Measurements from ENCODE around the gene IL17RD. TPM values are rescaled to one million over a fixed set of nuclear protein-coding genes. Genes with fewer than 3 reads are reported as not detected.

The IL17RD gene
- total and polyA plus RNA-seq, 11 donors, result 1.4 to 11.3 (median 5.4) TPM

DNA sequence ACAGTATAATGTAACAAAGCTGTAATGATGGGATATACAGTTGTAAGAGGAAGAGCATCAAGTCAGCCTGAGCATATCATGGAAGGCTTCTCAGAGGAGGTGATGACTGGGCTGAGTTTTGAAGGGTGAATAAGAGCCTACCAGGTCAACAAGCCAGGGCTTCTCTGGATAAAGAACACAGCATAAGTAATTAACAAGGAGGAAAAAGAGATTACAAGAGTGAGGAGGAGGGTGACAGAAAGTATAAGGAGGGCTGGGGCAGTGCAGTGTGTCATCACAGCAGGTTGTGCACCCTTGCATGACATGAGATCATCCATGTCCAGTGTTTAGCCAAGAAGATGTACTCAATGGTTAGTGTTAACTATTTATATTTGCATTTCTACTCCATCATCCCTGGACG, 121.6 kb downstream of the IL17RD start:
- H3K4me1 ChIP-seq, result peaks cover 0 to 44% (median 9%) of the 10 kb centered on the region in 12 donors
- 0 to 33% (median 1%) methylated on average over 1 of the region's 1 CpG for WGBS, 4 donors
- H3K9me3 ChIP-seq, result no peaks in the 10 kb centered on the region
- no peak overlapping the region for H3K4me3 ChIP-seq
- H3K27me3 ChIP-seq, result no peaks in the 10 kb centered on the region
- no peaks in the 10 kb centered on the region for H3K36me3 ChIP-seq
- intact Hi-C loops (cut with DNase I), result no loop called here
- no peak overlapping the region for H3K27ac ChIP-seq
- no peak for TF ChIP-seq POLR2A (IDR thresholded peaks at IDR 0.05)
- no peak for TF ChIP-seq CTCF (IDR thresholded peaks at IDR 0.05)
- no peak for DNase-seq
- ATAC-seq, result no peak

DNA sequence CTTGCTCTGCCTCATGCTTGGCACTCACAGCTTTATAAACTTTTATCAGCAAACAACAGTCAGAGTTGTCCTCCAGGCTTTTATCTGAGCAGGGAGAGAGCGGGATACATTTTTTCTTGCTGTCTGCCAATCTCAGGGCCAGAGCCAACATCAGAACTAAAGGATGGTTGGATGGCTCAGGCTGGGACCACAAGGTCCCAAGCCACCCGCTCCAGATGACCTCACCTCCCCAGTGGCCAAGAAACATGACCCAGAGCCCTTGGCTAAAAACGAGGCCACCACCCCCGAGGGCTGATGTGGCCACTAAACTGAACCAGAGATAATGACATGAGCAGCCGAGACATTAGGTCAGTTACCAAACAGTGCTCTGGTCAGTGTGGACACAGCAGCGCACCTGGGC, 123.5 kb downstream of the IL17RD start:
- Histone ChIP-seq H3K9me3 (no peaks in the 10 kb centered on the region), H3K36me3 (no peaks in the 10 kb centered on the region), H3K4me3 (no peak overlapping the region), H3K27ac (peak overlapping the region in 3 of 12 donors; percentile 22 to 34 (median 25)), H3K27me3 (no peaks in the 10 kb centered on the region), H3K4me1 (peaks cover 0 to 29% (median 9%) of the 10 kb centered on the region in 12 donors)
- intact Hi-C loops (cut with DNase I), result no loop called here
- ATAC-seq (peak; percentile 47 to 76 (median 60)), DNase-seq (peak in 3 of 5 donors; percentile 14 to 67 (median 30))
- TF ChIP-seq CTCF (IDR thresholded peaks at IDR 0.05), result no peak
- TF ChIP-seq POLR2A (IDR thresholded peaks at IDR 0.05), result no peak
- 18 to 32% (median 26%) methylated on average over 6 of the region's 6 CpGs for WGBS, 4 donors

Other genes starting within 250 kb of the IL17RD start
- under 1 TPM in 1 of 9 donors, not detected in 8; 0.20 TPM for gene SPATA12, start 104.7 kb downstream of the IL17RD start, total RNA-seq
- under 1 TPM in 1 of 2 donors, not detected in 1; 0.04 TPM for gene SPATA12, start 104.7 kb downstream of the IL17RD start, polyA plus RNA-seq
- gene HESX1, start 34.6 kb upstream of the IL17RD start, total RNA-seq, result 1 to 10 TPM in 1 of 9 donors, under 1 TPM in 4, not detected in 4; 0.47 to 1.5 (median 0.71) TPM
- under 1 TPM; 0.29 to 0.76 TPM for gene HESX1, start 34.6 kb upstream of the IL17RD start, polyA plus RNA-seq
- 10 to 100 TPM; 38.1 to 60.9 (median 46.8) TPM for gene APPL1, start 62.4 kb upstream of the IL17RD start, total RNA-seq
- 10 to 100 TPM; 13.2 to 24.5 TPM for gene APPL1, start 62.4 kb upstream of the IL17RD start, polyA plus RNA-seq
- gene ASB14, start 127.3 kb upstream of the IL17RD start, total RNA-seq, result 10 to 100 TPM in 4 of 9 donors, 1 to 10 TPM in 5; 1.3 to 29.2 (median 7.2) TPM
- gene ASB14, start 127.3 kb upstream of the IL17RD start, polyA plus RNA-seq, result 1 to 10 TPM in 1 of 2 donors, under 1 TPM in 1; 0.01 to 3.6 TPM

All from heart left ventricle (tissue), 16 donors.